GM13977 (cell line): ENCODE measurements around the gene LNX2.

Experiments
- DNase-seq: peaks from one replicate; pipeline ENCODE4 v3.0.0; 2012; ENCODE audit warnings: low spot score
- in situ Hi-C: fragments of 300-500 bp; cut with MboI; formaldehyde crosslinking; loops from one replicate; pipeline ENCODE4 v1.12.0; 2022; ENCODE audit warnings: low sequenced_read_pairs, low pct_unique_long_range_greater_than_20kb, mixed read lengths, inconsistent platforms; ENCODE audit not compliant: unreplicated experiment
- TF ChIP-seq, protein P1 (sequence below): IDR thresholded peaks from 2 replicates; pipeline ENCODE4 v1.5.1; 2012; ENCODE audit warnings: mild to moderate bottlenecking, control low read depth; ENCODE audit not compliant: insufficient read depth; ENCODE audit errors: extremely low read depth, missing control alignments

The LNX2 gene

DNA sequence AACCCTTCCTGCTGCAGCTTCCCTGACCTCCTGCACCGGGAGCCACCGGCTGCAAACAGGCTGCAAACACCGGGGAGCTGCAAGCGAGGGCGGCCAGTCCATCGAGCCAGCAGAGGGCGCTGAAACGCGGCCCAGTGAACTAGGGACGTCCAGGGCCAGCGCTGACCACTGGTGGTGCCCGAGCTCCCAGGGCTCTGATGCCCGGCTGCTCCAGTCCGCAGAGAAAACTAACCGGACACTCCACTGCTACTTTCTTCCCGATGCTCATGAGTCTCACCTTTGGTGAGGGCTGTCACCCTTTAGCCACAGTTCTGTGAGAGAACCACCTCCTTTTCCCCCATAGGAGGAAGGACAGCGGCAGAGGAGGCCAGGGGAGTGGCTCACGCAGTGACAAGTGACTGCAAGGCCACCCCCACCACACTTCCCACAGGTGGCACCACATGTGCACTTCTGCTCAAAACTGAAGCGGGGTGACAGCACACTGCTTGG, 87.1 kb downstream of the LNX2 start:
- in situ Hi-C loops, result no loop called here
- DNase-seq, result peak; percentile 56
- TF ChIP-seq, protein P1, sequence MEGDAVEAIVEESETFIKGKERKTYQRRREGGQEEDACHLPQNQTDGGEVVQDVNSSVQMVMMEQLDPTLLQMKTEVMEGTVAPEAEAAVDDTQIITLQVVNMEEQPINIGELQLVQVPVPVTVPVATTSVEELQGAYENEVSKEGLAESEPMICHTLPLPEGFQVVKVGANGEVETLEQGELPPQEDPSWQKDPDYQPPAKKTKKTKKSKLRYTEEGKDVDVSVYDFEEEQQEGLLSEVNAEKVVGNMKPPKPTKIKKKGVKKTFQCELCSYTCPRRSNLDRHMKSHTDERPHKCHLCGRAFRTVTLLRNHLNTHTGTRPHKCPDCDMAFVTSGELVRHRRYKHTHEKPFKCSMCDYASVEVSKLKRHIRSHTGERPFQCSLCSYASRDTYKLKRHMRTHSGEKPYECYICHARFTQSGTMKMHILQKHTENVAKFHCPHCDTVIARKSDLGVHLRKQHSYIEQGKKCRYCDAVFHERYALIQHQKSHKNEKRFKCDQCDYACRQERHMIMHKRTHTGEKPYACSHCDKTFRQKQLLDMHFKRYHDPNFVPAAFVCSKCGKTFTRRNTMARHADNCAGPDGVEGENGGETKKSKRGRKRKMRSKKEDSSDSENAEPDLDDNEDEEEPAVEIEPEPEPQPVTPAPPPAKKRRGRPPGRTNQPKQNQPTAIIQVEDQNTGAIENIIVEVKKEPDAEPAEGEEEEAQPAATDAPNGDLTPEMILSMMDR, result peak; percentile 96

DNA sequence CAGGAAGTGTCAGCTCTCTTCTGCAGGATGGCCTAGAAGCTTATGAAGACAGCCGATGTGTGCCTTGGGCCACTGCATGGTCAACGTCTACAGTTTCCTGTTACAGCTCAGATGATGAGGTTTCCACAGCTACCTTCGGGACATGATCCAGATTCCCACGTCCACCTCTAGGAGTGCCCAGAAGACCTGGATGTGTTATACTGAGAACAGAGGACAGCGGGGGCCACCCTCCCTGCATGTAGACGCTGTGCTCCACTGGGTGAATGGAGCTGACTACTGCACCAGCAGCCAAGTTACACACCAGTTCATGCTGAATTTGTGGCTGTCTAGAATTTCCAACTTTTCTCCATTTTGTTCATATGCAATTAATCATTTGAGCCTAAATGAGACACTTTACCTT, 91.4 kb downstream of the LNX2 start:
- TF ChIP-seq, protein P1, result no peak
- in situ Hi-C loops, result no loop called here
- DNase-seq, result no peak

- in situ Hi-C loops, result no loop called here
- DNase-seq, result no peak
- TF ChIP-seq, protein P1, result no peak
Measured at GRCh38 chr13:27526516-27526915, 93.8 kb downstream of the LNX2 start.

GRCh38 chr13:27524981-27525975, 95.1 kb downstream of the LNX2 start:
- TF ChIP-seq, protein P1, result no peak
- in situ Hi-C loops, result no loop called here
- no peak for DNase-seq

- in situ Hi-C loops, result no loop called here
- TF ChIP-seq, protein P1, result no peak
- DNase-seq, result no peak
Measured at GRCh38 chr13:27523346-27524073, 96.8 kb downstream of the LNX2 start.

DNA sequence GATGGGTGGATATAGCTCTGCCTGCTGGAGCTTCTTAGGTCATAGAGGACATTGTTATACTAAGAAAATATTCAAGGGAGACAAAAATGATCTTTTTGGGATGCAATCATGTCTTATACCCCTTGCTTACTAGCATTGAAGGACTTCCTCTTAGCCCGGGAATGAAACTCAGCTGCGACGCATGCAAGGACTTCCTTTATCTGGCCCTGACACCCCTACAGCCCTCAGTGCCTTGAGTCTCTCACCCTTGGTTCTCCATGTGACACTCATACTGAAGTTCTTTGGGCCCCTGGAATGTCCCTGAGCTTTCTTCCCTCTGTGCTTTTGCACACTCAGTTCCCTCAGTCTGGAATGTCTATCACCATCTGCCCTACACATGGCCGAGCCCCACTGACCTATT, 97.5 kb downstream of the LNX2 start:
- in situ Hi-C loops, result no loop called here

More for the DNA sequence above, 97.5 kb downstream of the LNX2 start:
- no peak for DNase-seq
- TF ChIP-seq, protein P1, result no peak
